Mesodermal cell (in vitro differentiated cells): Measurements from ENCODE around the gene ANP32D.
"Not testable (repeated sequence)": the region's sequence is repeated elsewhere in the genome, so short reads cannot be mapped to it uniquely, and the experiment has no call there.

Experiments
- H3K27ac ChIP-seq: 2 replicates; pipeline ENCODE4 v1.7.0; 2013; ENCODE audit warnings: mild to moderate bottlenecking, low read depth, low read length, moderate library complexity; ENCODE audit not compliant: severe bottlenecking
- H3K36me3 ChIP-seq: 2 replicates; pipeline ENCODE4 v1.7.1; 2013; ENCODE audit warnings: mild to moderate bottlenecking, low read length, moderate library complexity; ENCODE audit not compliant: control insufficient read depth, insufficient read depth
- H3K4me1 ChIP-seq: one replicate; pipeline ENCODE4 v1.7.1; 2013; ENCODE audit warnings: mild to moderate bottlenecking, low read length; ENCODE audit not compliant: insufficient read depth, control insufficient read depth, poor library complexity, severe bottlenecking
- H3K4me3 ChIP-seq: 2 replicates; pipeline ENCODE4 v1.7.0; 2013; ENCODE audit warnings: low read length, control low read depth, mild to moderate bottlenecking; ENCODE audit not compliant: insufficient read depth, poor library complexity, severe bottlenecking; ENCODE audit errors: extremely low read depth
- H3K9me3 ChIP-seq: 2 replicates; pipeline ENCODE4 v1.7.1; 2013; ENCODE audit warnings: mild to moderate bottlenecking, low read length, moderate library complexity; ENCODE audit not compliant: control insufficient read depth
- WGBS, 2 experiments: methylation state at CpG; one replicate each; pipeline ENCODE4 v1.1.5; 2013; ENCODE audit warnings: missing lambda C conversion rate in 2 of 2; ENCODE audit not compliant: insufficient coverage in 2 of 2; 5-methylcytosine and 5-hydroxymethylcytosine counted together

Gene ANP32D

GRCh38 chr12:48489456-48489855 lies 17.1 kb downstream of the ANP32D start:
- H3K27ac ChIP-seq, H3K9me3 ChIP-seq: not testable (repeated sequence)
- WGBS, 2 experiments = 81 to 93% methylated on average over 5 to 6 of the region's 7 CpGs

GRCh38 chr12:48500281-48500680 lies 27.9 kb downstream of the ANP32D start:
- H3K36me3 ChIP-seq, H3K27ac ChIP-seq, H3K4me1 ChIP-seq, H3K9me3 ChIP-seq, H3K4me3 ChIP-seq: not testable (repeated sequence)
- 96% methylated on average over 4 of the region's 32 CpGs; no CpG with 5 or more reads in 1 of the 2 experiments for WGBS, 2 experiments

More at GRCh38 chr12:48489456-48489855, 17.1 kb downstream of the ANP32D start:
- H3K36me3 ChIP-seq, H3K4me1 ChIP-seq, H3K4me3 ChIP-seq: not testable (repeated sequence)

GRCh38 chr12:48506836-48507235 lies 34.5 kb downstream of the ANP32D start:
- H3K4me3 ChIP-seq, H3K4me1 ChIP-seq, H3K36me3 ChIP-seq, H3K27ac ChIP-seq: not testable (repeated sequence)
- peaks cover 16% of the 10 kb centered on the region for H3K9me3 ChIP-seq
- WGBS, 2 experiments = 72 to 73% methylated on average over 2 of the region's 2 CpGs

GRCh38 chr12:48508987-48509386 lies 36.6 kb downstream of the ANP32D start:
- H3K27ac ChIP-seq = no peak overlapping the region
- H3K36me3 ChIP-seq = no peaks in the 10 kb centered on the region
- H3K4me3 ChIP-seq = no peak overlapping the region
- no peaks in the 10 kb centered on the region for H3K4me1 ChIP-seq
- WGBS, 2 experiments = 58 to 62% methylated on average over 2 of the region's 2 CpGs
- H3K9me3 ChIP-seq = peaks cover 12% of the 10 kb centered on the region

- no peaks in the 10 kb centered on the region for H3K36me3 ChIP-seq
- no peak overlapping the region for H3K4me3 ChIP-seq
- no CpG with 5 or more reads among the region's 1 CpG for WGBS, 2 experiments
- no peaks in the 10 kb centered on the region for H3K4me1 ChIP-seq
- no peak overlapping the region for H3K27ac ChIP-seq
- peaks cover 12% of the 10 kb centered on the region for H3K9me3 ChIP-seq
These were observed 37.8 kb downstream of the ANP32D start for GRCh38 chr12:48510111-48510510.

- WGBS, 2 experiments = 45% methylated on average over 2 of the region's 2 CpGs
- peaks cover 12% of the 10 kb centered on the region for H3K9me3 ChIP-seq
- no peak overlapping the region for H3K4me3 ChIP-seq
- no peak overlapping the region for H3K27ac ChIP-seq
- H3K4me1 ChIP-seq = no peaks in the 10 kb centered on the region
- H3K36me3 ChIP-seq = no peaks in the 10 kb centered on the region
These were observed 40.5 kb downstream of the ANP32D start for GRCh38 chr12:48512855-48513254.

GRCh38 chr12:48514728-48515127 lies 42.4 kb downstream of the ANP32D start:
- peaks cover 12% of the 10 kb centered on the region for H3K9me3 ChIP-seq
- H3K36me3 ChIP-seq = no peaks in the 10 kb centered on the region
- H3K27ac ChIP-seq = no peak overlapping the region
- no peak overlapping the region for H3K4me3 ChIP-seq
- WGBS, 2 experiments = no CpG with 5 or more reads among the region's 1 CpG
- H3K4me1 ChIP-seq = no peaks in the 10 kb centered on the region

- not testable (repeated sequence) for H3K4me3 ChIP-seq, H3K36me3 ChIP-seq, H3K4me1 ChIP-seq, H3K27ac ChIP-seq, H3K9me3 ChIP-seq
- WGBS, 2 experiments = 77 to 86% methylated on average over 5 to 12 of the region's 24 CpGs
These were observed 48.0 kb downstream of the ANP32D start for GRCh38 chr12:48520381-48520780.
